HFFc6 (cell line): ENCODE measurements around the gene GDF2. TPM values are rescaled to one million over a fixed set of nuclear protein-coding genes. Genes with fewer than 3 reads are reported as not detected.

ENCODE experiments used
- DNase-seq: peaks from one replicate; pipeline ENCODE4 v3.0.0-alpha.2; 2018
- H3K27ac Mint-ChIP-seq: 2 replicates; pipeline ENCODE4 v1.8.0; 2020; ENCODE audit warnings: mild to moderate bottlenecking, mixed read lengths
- H3K27me3 Mint-ChIP-seq: 2 replicates; pipeline ENCODE4 v1.8.0; 2021; ENCODE audit warnings: mild to moderate bottlenecking, moderate library complexity, mixed read lengths; ENCODE audit not compliant: insufficient read depth
- H3K36me3 Mint-ChIP-seq: 2 replicates; pipeline ENCODE4 v1.8.0; 2021; ENCODE audit warnings: low read depth, mixed read lengths
- H3K4me1 Mint-ChIP-seq: 2 replicates; pipeline ENCODE4 v1.8.0; 2020; ENCODE audit warnings: low read depth, mixed read lengths
- H3K4me3 Mint-ChIP-seq: 2 replicates; pipeline ENCODE4 v1.8.0; 2020; ENCODE audit warnings: mild to moderate bottlenecking, moderate library complexity, mixed read lengths
- H3K9me3 Mint-ChIP-seq: 2 replicates; pipeline ENCODE4 v1.8.0; 2020; ENCODE audit warnings: mild to moderate bottlenecking, mixed read lengths
- CTCF ChIP-seq: fragments of 200-600 bp; sonication (generic); IDR thresholded peaks from 2 replicates; pipeline ENCODE4 v1.5.0; 2021; ENCODE audit warnings: antibody characterized with exemption, mild to moderate bottlenecking
- total RNA-seq, 6 experiments: library from RNA; stranded (reverse); fragmentation: NEBNext Ultra II Directional; extraction: Animal tissue kit (Norgen Biotek cat#: 25700); gene quantifications; 2 replicates in 1 of 6; 3 replicates in 5 of 6; pipeline ENCODE4 v1.2.3, GENCODE V29; 2021

GDF2 gene
- total RNA-seq, 6 experiments from 2014 or later: not detected

GRCh38 chr10:47325303-47326291 is 3.3 kb downstream of the GDF2 start:
- DNase-seq: no peak
- Mint-ChIP-seq H3K27me3 (peaks cover 29% of the 10 kb centered on the region), H3K9me3 (no peaks in the 10 kb centered on the region), H3K36me3 (no peaks in the 10 kb centered on the region), H3K4me1 (no peaks in the 10 kb centered on the region), H3K4me3 (no peak overlapping the region), H3K27ac (no peak overlapping the region)
- TF ChIP-seq CTCF: no peak

DNA sequence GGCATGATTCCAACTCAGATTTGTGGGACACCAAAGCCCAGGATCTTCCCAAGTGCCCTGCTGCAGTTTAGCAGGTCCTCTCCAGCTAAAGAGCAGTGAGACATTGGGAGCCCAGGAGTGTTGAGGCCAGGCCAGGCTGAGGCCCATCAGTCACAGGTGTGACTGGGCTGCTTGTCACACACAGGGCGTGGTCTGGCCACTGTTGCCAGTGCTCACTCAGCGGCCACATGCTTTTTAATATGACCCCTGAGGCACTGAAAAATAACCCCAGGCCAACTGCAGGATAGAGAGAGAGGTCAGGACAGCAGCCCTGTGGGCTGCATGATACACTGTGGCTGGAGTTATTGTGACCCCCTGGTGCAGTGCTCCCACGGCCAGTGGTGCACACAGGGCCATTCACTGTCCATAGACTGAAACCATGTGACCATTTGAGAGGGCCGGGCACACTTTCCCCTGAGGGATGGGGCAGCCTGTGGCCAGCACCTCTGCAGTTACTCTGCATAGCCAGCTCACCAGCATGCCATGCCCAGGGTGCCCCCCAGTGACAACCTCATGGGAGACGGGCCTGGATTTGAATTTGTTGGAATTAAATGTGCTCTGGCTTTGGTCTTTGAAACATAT is 4.2 kb downstream of the GDF2 start:
- Mint-ChIP-seq H3K9me3 (no peaks in the 10 kb centered on the region), H3K4me1 (no peaks in the 10 kb centered on the region), H3K27ac (no peak overlapping the region), H3K36me3 (no peaks in the 10 kb centered on the region), H3K27me3 (peaks cover 26% of the 10 kb centered on the region), H3K4me3 (no peak overlapping the region)
- DNase-seq: no peak
- TF ChIP-seq CTCF: no peak

DNA sequence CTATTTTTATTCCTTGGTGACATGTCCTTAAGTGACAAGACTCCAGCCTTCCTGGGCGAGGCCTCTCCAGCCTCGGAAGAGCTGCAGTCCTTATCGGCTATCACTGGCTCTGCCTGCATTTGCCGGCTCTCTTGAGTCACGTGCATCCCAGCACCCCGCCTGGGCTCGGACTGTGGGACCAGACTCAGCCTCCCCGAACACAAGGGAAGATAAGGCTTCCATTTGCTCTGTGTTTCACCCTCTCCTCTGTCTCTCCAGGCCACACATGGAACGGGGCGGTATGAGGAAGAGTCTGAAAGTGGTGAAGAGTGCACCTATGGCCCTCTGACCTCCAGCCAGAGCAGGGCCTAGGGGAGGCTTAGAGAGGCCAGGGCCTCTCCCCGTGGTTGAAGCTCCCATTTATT is 4.7 kb downstream of the GDF2 start:
- Mint-ChIP-seq H3K27me3 (peaks cover 25% of the 10 kb centered on the region), H3K4me1 (no peaks in the 10 kb centered on the region), H3K4me3 (no peak overlapping the region), H3K9me3 (no peaks in the 10 kb centered on the region), H3K27ac (no peak overlapping the region), H3K36me3 (no peaks in the 10 kb centered on the region)
- TF ChIP-seq CTCF: no peak
- no peak for DNase-seq

- TF ChIP-seq CTCF: no peak
- H3K36me3 Mint-ChIP-seq: no peaks in the 10 kb centered on the region
- no peaks in the 10 kb centered on the region for H3K9me3 Mint-ChIP-seq
- H3K4me3 Mint-ChIP-seq: no peak overlapping the region
- H3K27ac Mint-ChIP-seq: no peak overlapping the region
- H3K4me1 Mint-ChIP-seq: no peaks in the 10 kb centered on the region
- DNase-seq: no peak
- H3K27me3 Mint-ChIP-seq: peaks cover 26% of the 10 kb centered on the region
Observed at GRCh38 chr10:47329855-47330254, 7.6 kb downstream of the GDF2 start.

DNA sequence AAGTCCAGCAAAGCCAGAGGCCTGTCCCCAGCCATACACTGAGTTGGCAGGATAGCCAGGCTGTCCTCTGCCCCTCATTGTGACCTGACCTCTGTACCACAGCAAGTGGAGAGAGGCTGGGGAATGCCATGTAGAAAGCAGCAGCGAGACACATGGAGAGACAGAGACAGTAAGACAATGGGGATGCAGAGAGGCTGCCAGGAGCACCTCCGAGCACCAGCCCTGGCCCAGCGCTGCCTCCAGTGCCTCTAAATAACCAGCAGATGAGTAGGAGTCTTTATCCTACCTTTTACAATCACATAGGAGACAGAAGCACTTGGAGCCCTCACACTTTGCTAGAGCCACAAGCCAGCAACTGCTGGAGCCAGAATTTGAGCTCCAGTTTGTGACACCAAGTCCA is 8.1 kb downstream of the GDF2 start:
- no peak for DNase-seq
- Mint-ChIP-seq H3K36me3 (no peaks in the 10 kb centered on the region), H3K4me1 (no peaks in the 10 kb centered on the region), H3K27ac (no peak overlapping the region), H3K9me3 (no peaks in the 10 kb centered on the region), H3K4me3 (no peak overlapping the region), H3K27me3 (peaks cover 23% of the 10 kb centered on the region)
- no peak for TF ChIP-seq CTCF
